ENCODE measurements around the gene PTPN20. TPM values are rescaled to one million over a fixed set of nuclear protein-coding genes. Genes with fewer than 3 reads are reported as not detected.

Gene PTPN20
- total RNA-seq, 1 donor from 2014 or later, result 1.5 TPM

GRCh38 chr10:46992803-46993561 lies 81.8 kb downstream of the PTPN20 start:
- Histone ChIP-seq H3K9me3 (no peaks in the 10 kb centered on the region), H3K36me3 (no peaks in the 10 kb centered on the region), H3K27ac (peak overlapping the region; percentile 27), H3K4me1 (no peaks in the 10 kb centered on the region), H3K4me3 (no peak overlapping the region), H3K27me3 (no peaks in the 10 kb centered on the region)
- TF ChIP-seq CTCF (IDR thresholded peaks at IDR 0.05) (peak in 1 of 3 experiments; percentile 4), POLR2A (IDR thresholded peaks at IDR 0.05) (no peak)
- intact Hi-C loops (cut with DNase I), result no loop called here
- DNase-seq (ENCODE audit: extremely low spot score in 2 of 2), result peak in 1 of 2 donors; percentile 88

GRCh38 chr10:46995234-46995633 lies 84.0 kb downstream of the PTPN20 start:
- Histone ChIP-seq H3K36me3 (no peaks in the 10 kb centered on the region), H3K27ac (no peak overlapping the region), H3K27me3 (no peaks in the 10 kb centered on the region), H3K9me3 (no peaks in the 10 kb centered on the region), H3K4me1 (no peaks in the 10 kb centered on the region), H3K4me3 (no peak overlapping the region)
- DNase-seq (ENCODE audit: extremely low spot score in 2 of 2), result no peak
- intact Hi-C loops (cut with DNase I), result no loop called here
- no peak for TF ChIP-seq POLR2A (IDR thresholded peaks at IDR 0.05)
- no peak for TF ChIP-seq CTCF (IDR thresholded peaks at IDR 0.05)
- no peak for TF ChIP-seq POLR2AphosphoS5 (IDR thresholded peaks at IDR 0.05; ENCODE audit: insufficient read depth in 1 of 2, low read depth in 1 of 2)

- Histone ChIP-seq H3K36me3 (no peaks in the 10 kb centered on the region), H3K4me1 (no peaks in the 10 kb centered on the region), H3K4me3 (no peak overlapping the region), H3K27ac (no peak overlapping the region), H3K9me3 (no peaks in the 10 kb centered on the region), H3K27me3 (no peaks in the 10 kb centered on the region)
- TF ChIP-seq POLR2A (IDR thresholded peaks at IDR 0.05), result no peak
- no peak for TF ChIP-seq POLR2AphosphoS5 (IDR thresholded peaks at IDR 0.05; ENCODE audit: insufficient read depth in 1 of 2, low read depth in 1 of 2)
- no peak for TF ChIP-seq CTCF (IDR thresholded peaks at IDR 0.05)
- DNase-seq (ENCODE audit: extremely low spot score in 2 of 2), result no peak
- intact Hi-C loops (cut with DNase I), result no loop called here
Measured at GRCh38 chr10:46998192-46998591, 87.0 kb downstream of the PTPN20 start.

- H3K4me1 ChIP-seq, result no peaks in the 10 kb centered on the region
- H3K36me3 ChIP-seq, result no peaks in the 10 kb centered on the region
- no peak overlapping the region for H3K27ac ChIP-seq
- no peak for DNase-seq (ENCODE audit: extremely low spot score in 2 of 2)
- no peaks in the 10 kb centered on the region for H3K27me3 ChIP-seq
- intact Hi-C loops (cut with DNase I), result no loop called here
- H3K4me3 ChIP-seq, result no peak overlapping the region
- TF ChIP-seq POLR2AphosphoS5 (IDR thresholded peaks at IDR 0.05; ENCODE audit: insufficient read depth in 1 of 2, low read depth in 1 of 2) (no peak), CTCF (IDR thresholded peaks at IDR 0.05) (no peak)
- no peaks in the 10 kb centered on the region for H3K9me3 ChIP-seq
Measured at GRCh38 chr10:46998595-46998994, 87.4 kb downstream of the PTPN20 start.

GRCh38 chr10:46999217-46999616 lies 88.0 kb downstream of the PTPN20 start:
- H3K36me3 ChIP-seq, result no peaks in the 10 kb centered on the region
- no peaks in the 10 kb centered on the region for H3K27me3 ChIP-seq
- H3K9me3 ChIP-seq, result no peaks in the 10 kb centered on the region
- no peak for DNase-seq (ENCODE audit: extremely low spot score in 2 of 2)
- H3K27ac ChIP-seq, result no peak overlapping the region
- H3K4me3 ChIP-seq, result no peak overlapping the region
- intact Hi-C loops (cut with DNase I), result no loop called here
- H3K4me1 ChIP-seq, result no peaks in the 10 kb centered on the region
- TF ChIP-seq POLR2AphosphoS5 (IDR thresholded peaks at IDR 0.05; ENCODE audit: insufficient read depth in 1 of 2, low read depth in 1 of 2) (no peak), CTCF (IDR thresholded peaks at IDR 0.05) (no peak), POLR2A (IDR thresholded peaks at IDR 0.05) (no peak)
